ENCODE results near the gene NEK1.

NEK1 gene, protein sequence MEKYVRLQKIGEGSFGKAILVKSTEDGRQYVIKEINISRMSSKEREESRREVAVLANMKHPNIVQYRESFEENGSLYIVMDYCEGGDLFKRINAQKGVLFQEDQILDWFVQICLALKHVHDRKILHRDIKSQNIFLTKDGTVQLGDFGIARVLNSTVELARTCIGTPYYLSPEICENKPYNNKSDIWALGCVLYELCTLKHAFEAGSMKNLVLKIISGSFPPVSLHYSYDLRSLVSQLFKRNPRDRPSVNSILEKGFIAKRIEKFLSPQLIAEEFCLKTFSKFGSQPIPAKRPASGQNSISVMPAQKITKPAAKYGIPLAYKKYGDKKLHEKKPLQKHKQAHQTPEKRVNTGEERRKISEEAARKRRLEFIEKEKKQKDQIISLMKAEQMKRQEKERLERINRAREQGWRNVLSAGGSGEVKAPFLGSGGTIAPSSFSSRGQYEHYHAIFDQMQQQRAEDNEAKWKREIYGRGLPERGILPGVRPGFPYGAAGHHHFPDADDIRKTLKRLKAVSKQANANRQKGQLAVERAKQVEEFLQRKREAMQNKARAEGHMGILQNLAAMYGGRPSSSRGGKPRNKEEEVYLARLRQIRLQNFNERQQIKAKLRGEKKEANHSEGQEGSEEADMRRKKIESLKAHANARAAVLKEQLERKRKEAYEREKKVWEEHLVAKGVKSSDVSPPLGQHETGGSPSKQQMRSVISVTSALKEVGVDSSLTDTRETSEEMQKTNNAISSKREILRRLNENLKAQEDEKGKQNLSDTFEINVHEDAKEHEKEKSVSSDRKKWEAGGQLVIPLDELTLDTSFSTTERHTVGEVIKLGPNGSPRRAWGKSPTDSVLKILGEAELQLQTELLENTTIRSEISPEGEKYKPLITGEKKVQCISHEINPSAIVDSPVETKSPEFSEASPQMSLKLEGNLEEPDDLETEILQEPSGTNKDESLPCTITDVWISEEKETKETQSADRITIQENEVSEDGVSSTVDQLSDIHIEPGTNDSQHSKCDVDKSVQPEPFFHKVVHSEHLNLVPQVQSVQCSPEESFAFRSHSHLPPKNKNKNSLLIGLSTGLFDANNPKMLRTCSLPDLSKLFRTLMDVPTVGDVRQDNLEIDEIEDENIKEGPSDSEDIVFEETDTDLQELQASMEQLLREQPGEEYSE (N-terminal part only)

DNA sequence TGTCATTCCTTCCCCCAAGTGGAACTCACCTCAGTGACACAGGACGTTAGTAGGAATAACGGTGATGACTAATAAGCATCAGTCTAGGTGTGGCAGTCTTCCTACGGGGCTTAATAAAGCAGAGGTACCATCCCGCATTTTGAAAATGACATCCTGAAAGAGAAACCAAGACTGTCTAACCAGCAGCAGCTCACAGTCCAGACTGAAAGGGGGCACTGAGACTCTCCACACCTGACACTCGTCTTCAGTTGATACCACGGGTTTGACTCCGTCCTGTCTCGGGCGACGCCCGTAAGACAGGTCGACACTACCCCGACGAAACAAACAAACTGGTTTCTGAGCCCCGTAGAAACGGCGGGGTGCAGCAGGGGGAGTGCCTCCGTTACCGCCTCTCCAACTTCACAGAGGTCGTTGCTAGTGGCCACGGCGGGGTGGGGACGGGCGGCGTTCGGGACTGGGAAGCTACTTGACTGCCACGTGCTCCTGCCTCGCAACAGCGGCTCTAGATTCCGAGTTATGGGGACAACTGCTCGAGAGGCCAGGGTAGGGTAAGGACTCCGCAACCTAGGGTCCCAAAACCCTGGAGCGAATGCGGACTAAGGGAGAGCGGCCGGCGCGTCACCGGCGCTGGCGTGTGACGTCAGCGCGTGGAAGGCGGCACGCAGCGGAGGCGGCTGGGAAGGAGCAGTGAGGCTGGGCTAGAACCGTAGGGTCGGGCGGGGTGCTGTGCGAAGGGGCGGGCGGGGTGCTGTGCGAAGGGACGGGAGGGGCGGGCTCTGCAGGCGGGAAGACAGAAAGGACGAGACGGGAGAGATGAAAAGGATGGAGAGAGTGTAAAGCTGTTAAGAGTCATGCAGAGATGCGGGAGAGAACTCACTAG is at the start of gene NEK1:
TSS of gene NEK1 (minus strand) at position 593 of the 880 bp plus-strand sequence. CDS start 9,953 bp downstream, outside the sequence.
- Mint-ChIP-seq H3K9me3 (no peaks in the 10 kb centered on the region), H3K27ac (peak within 1 kb of the TSS; percentile 99), H3K4me3 (peak within 1 kb of the TSS; percentile 98 to 99), H3K36me3 (peaks cover 2 to 5% of the 10 kb centered on the region in 2 donors), H3K4me1 (peaks cover 12 to 25% of the 10 kb centered on the region in 2 donors), H3K27me3 (no peaks in the 10 kb centered on the region)
- peak; percentile 81 for DNase-seq
- ATAC-seq (replicated peaks): peak; percentile 94 to 97

GRCh38 chr4:169661761-169662160 is 49.4 kb upstream of the NEK1 start:
- peaks cover 8 to 19% of the 10 kb centered on the region in 2 donors for H3K36me3 Mint-ChIP-seq
- no peak for DNase-seq
- no peak for ATAC-seq (replicated peaks)
- H3K4me3 Mint-ChIP-seq: no peak overlapping the region
- peaks cover 9 to 14% of the 10 kb centered on the region in 2 donors for H3K4me1 Mint-ChIP-seq
- H3K9me3 Mint-ChIP-seq: no peaks in the 10 kb centered on the region
- H3K27ac Mint-ChIP-seq: no peak overlapping the region
- H3K27me3 Mint-ChIP-seq: no peaks in the 10 kb centered on the region

GRCh38 chr4:169660929-169661328 is 48.5 kb upstream of the NEK1 start:
- Mint-ChIP-seq H3K27me3 (no peaks in the 10 kb centered on the region), H3K9me3 (no peaks in the 10 kb centered on the region), H3K4me1 (peaks cover 9 to 14% of the 10 kb centered on the region in 2 donors), H3K4me3 (no peak overlapping the region), H3K27ac (no peak overlapping the region), H3K36me3 (peaks cover 2 to 14% of the 10 kb centered on the region in 2 donors)
- ATAC-seq (replicated peaks) (no peak), DNase-seq (no peak)

GRCh38 chr4:169659716-169660670 is 47.6 kb upstream of the NEK1 start:
- ATAC-seq (replicated peaks) (peak; percentile 97 to 98), DNase-seq (peak; percentile 73)
- H3K27me3 Mint-ChIP-seq: no peaks in the 10 kb centered on the region
- peaks cover 9 to 19% of the 10 kb centered on the region in 2 donors for H3K4me1 Mint-ChIP-seq
- peak overlapping the region; percentile 85 to 86 for H3K4me3 Mint-ChIP-seq
- H3K27ac Mint-ChIP-seq: peak overlapping the region; percentile 98
- H3K9me3 Mint-ChIP-seq: no peaks in the 10 kb centered on the region
- peaks cover 4 to 12% of the 10 kb centered on the region in 2 donors for H3K36me3 Mint-ChIP-seq

DNA sequence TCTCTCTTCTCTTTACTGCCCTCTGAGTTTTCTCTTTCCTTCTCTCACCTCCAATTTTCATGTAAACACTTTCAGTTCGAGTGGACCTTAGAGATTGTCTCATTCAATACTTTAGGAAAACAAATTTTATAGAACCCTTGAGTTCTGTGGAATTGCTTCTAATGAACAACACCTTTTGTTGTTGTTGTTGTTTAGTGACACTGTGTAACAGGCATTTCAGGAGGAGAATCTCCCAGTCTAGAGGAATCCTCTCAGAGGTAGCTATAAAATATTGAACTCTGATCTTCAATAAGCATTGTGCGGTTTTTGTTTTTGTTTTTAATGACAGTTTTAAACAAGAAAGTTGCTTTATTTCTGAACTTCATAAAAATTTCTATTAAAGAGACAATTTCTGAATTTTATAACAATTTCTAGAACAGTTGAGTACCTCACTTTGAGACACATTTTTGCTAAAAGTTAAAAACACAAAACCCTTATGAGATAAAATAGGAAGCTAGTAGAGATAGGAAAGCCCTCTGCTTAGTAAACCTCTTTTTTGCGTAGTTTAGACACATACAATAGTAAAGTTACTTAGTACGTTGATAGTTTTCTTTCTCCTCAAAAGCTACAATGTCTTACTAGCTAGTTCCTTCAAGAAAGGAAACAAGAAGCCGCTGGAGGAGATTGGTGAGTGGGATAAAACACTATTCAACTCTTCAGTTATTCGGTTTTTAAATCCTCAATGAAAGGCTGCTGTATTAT is 46.8 kb upstream of the NEK1 start:
- DNase-seq (no peak), ATAC-seq (replicated peaks) (no peak)
- Mint-ChIP-seq H3K27ac (peak overlapping the region; percentile 37), H3K36me3 (peaks cover 6 to 14% of the 10 kb centered on the region in 2 donors), H3K4me3 (peak overlapping the region in 1 of 2 donors; percentile 41), H3K4me1 (peaks cover 11 to 21% of the 10 kb centered on the region in 2 donors), H3K27me3 (no peaks in the 10 kb centered on the region), H3K9me3 (no peaks in the 10 kb centered on the region)

GRCh38 chr4:169658196-169658595 is 45.8 kb upstream of the NEK1 start:
- Mint-ChIP-seq H3K4me3 (no peak overlapping the region), H3K36me3 (peaks cover 10 to 17% of the 10 kb centered on the region in 2 donors), H3K27me3 (no peaks in the 10 kb centered on the region), H3K4me1 (peaks cover 9 to 27% of the 10 kb centered on the region in 2 donors), H3K27ac (no peak overlapping the region), H3K9me3 (no peaks in the 10 kb centered on the region)
- DNase-seq: no peak
- ATAC-seq (replicated peaks): no peak

DNA sequence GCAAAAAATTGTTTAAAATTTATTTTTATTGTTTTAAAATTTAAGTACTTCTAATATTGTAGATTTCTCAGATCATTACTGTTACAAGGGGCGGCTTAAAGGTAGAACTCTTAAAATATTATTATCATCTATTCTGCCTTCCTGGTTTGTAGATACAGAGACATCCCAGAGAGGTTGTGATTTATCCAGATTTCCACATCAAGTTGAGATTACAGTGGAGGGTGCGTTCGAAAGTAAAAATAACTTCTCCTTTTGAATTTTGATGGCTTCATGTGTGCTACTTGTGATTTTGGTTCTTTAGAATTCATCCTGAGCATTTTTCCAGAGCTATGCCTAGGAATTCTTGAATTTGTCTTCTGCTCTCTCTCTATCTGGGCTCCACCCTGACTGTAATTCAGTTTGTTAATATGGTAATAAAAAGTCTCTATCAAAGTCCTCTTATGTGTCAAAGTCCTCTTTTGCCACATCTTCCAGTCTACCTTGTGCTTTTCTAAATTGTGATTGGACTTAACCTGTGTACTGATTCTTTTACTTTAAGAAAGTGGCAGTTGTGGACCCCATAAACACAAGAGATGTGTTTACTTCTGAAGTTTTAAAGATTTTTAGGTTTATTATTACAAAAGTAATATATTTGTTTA is 45.2 kb upstream of the NEK1 start:
- no peaks in the 10 kb centered on the region for H3K27me3 Mint-ChIP-seq
- no peak overlapping the region for H3K4me3 Mint-ChIP-seq
- peaks cover 13 to 22% of the 10 kb centered on the region in 2 donors for H3K36me3 Mint-ChIP-seq
- peaks cover 9 to 32% of the 10 kb centered on the region in 2 donors for H3K4me1 Mint-ChIP-seq
- ATAC-seq (replicated peaks) (no peak), DNase-seq (no peak)
- H3K9me3 Mint-ChIP-seq: no peaks in the 10 kb centered on the region
- no peak overlapping the region for H3K27ac Mint-ChIP-seq

DNA sequence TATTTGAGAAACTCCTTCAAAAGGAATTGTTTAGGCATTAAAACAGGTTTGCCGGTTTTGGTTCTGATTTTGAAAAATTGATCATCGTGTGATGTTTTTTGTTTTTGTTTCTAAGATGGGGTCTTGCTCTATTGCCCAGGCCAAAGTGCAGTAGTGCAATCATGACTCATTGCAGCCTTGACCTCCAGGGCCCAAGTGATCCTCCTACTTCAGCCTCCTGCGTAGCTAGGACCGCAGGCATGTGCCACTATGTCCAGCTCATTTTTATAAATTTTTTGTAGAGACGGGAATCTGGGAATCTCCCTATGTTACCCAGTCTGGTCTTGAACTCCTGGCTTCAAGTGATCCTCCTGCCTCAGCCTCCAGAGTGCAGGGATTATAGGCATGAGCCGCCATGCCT is 43.0 kb upstream of the NEK1 start:
- Mint-ChIP-seq H3K4me3 (no peak overlapping the region), H3K9me3 (no peaks in the 10 kb centered on the region), H3K4me1 (peaks cover 11 to 39% of the 10 kb centered on the region in 2 donors), H3K36me3 (peaks cover 17 to 31% of the 10 kb centered on the region in 2 donors), H3K27ac (no peak overlapping the region), H3K27me3 (no peaks in the 10 kb centered on the region)
- ATAC-seq (replicated peaks) (no peak), DNase-seq (no peak)

GRCh38 chr4:169652535-169652934 is 40.2 kb upstream of the NEK1 start:
- Mint-ChIP-seq H3K4me3 (no peak overlapping the region), H3K36me3 (peaks cover 23 to 36% of the 10 kb centered on the region in 2 donors), H3K4me1 (peaks cover 10 to 38% of the 10 kb centered on the region in 2 donors), H3K9me3 (no peaks in the 10 kb centered on the region), H3K27ac (no peak overlapping the region), H3K27me3 (no peaks in the 10 kb centered on the region)
- ATAC-seq (replicated peaks) (no peak), DNase-seq (no peak)

DNA sequence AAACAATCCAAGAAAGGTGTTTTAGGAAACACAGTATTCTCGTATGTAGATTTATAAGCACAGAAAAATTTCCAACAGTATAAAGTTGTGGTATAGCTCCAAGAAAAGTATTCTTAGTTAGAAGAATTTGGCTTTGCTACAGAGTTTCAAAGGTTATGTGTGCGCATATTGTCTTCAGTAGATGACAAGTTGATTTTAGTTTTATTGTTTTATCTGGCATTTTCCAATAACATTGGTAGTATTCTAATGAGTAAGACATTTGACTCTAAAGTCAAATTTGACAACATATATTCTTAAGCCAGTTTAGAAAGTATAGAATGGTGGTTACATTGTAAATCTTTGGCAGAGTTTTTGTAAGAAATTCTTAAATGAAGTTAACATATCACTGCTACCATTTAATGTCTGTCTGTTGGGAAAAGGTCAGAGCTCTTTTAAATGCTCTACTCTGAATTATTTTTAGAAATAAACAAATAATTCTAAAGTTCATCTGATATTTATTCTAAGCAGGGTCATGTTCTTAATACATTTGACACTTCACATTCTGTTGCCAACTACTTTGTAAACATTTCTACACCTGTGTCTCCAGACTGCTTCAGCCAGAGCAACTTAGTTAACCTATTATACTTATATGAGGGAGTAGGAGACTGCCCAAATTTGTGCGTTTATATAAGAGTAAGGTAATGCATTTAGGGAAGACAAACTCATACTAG is 38.0 kb upstream of the NEK1 start:
- H3K4me1 Mint-ChIP-seq: peaks cover 10 to 32% of the 10 kb centered on the region in 2 donors
- peaks cover 22 to 40% of the 10 kb centered on the region in 2 donors for H3K36me3 Mint-ChIP-seq
- no peaks in the 10 kb centered on the region for H3K9me3 Mint-ChIP-seq
- H3K27ac Mint-ChIP-seq: no peak overlapping the region
- no peak overlapping the region for H3K4me3 Mint-ChIP-seq
- ATAC-seq (replicated peaks): no peak
- no peak for DNase-seq
- H3K27me3 Mint-ChIP-seq: no peaks in the 10 kb centered on the region

DNA sequence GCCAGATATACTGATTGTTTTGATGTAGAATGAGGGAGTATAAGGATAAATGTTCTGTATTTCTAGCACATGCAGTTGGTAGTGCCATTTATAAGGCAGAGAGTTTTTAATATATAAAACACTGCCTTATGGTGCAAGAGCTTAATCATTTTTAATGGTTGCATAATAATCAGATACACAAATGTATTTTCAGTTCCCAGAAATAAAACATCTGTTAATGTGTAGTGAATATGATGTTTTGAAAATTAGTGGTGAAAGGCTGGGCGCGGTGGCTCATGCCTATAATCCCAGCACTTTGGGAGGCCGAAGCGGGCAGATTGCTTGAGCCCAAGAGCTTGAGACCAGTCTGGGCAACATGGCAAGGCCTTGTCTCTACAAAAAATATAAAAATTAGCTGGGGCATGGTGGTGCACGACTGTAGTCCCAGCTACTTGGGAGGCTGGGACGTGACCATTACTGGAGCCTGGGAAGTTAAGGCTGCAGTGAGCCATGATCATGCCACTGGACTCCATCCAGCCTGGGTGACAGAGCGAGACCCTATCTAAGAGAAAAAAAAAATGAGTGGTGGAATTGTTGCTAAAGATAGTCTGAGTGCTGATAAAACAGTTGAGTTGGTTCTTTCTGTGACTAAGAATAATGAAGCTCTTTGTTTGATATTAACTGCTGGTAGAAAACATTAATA is 37.3 kb upstream of the NEK1 start:
- H3K9me3 Mint-ChIP-seq: no peaks in the 10 kb centered on the region
- peaks cover 20 to 40% of the 10 kb centered on the region in 2 donors for H3K36me3 Mint-ChIP-seq
- no peak overlapping the region for H3K4me3 Mint-ChIP-seq
- no peaks in the 10 kb centered on the region for H3K27me3 Mint-ChIP-seq
- no peak overlapping the region for H3K27ac Mint-ChIP-seq
- ATAC-seq (replicated peaks) (no peak), DNase-seq (no peak)
- H3K4me1 Mint-ChIP-seq: peaks cover 10 to 31% of the 10 kb centered on the region in 2 donors
